Measurements from ENCODE around the gene TNFRSF1A. TPM values are rescaled to one million over a fixed set of nuclear protein-coding genes. Genes with fewer than 3 reads are reported as not detected.
A peak's percentile ranks its signal among the peaks of the same experiment; 100 is the strongest.

TNFRSF1A gene
- total RNA-seq, 4 donors from 2014 or later = 196 to 437 (median 306) TPM

DNA sequence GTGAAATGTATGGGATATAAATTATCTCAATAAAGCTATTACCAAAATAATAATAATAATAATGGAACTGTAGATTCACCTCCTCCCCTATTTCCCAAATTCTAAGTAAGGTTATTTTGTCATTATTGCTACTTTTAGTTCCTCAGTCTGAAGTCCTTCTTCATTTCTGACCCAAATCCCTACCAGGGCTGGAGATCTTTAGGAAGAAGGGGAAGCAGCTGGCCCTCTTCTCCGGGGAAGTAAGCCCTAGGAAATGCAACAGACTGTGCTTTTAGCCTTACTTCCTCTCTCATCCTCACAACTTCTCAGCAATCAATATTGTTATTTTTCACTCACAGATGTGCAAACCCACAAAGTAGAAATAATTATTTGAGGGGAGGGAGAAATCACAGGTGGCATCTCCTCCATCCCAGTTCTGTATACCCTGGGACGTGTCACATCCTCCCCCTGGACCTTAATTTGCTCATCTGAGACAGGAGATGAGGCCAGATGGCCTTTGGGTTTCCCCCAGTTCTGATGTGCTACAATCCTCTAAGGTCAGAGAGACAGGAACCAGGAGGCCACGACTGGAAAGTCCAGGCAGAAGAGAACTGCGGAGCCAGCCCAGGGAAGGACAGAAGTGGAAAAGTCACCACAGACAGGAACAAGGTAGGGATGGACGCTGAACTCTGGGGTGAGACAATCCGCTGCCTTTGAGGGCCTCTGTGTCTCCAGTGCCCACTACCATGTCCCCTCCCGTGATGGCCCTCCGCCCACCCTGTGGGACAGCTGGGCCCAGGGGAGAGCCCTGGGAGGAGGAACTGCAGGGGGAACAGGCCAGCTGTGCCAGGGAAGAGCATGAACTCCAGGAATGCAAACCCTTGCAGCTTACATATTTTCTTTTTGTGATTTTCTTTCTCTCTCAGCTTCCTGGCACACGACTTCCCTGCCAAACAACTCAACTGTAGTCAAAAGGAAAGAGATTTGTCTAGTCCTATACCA lies 10.6 kb upstream of the TNFRSF1A start:
- H3K27ac ChIP-seq = peak overlapping the region in 3 of 4 donors; percentile 13 to 26 (median 25)
- H3K9me3 ChIP-seq = no peaks in the 10 kb centered on the region
- no peak for DNase-seq (ENCODE audit: low spot score in 2 of 2)
- H3K4me1 ChIP-seq = peaks cover 0 to 19% (median 6%) of the 10 kb centered on the region in 4 donors
- 48 to 55% methylated on average over 9 of the region's 9 CpGs for WGBS, 2 donors
- no peaks in the 10 kb centered on the region for H3K27me3 ChIP-seq
- no peak overlapping the region for H3K4me3 ChIP-seq
- TF ChIP-seq, protein P1, sequence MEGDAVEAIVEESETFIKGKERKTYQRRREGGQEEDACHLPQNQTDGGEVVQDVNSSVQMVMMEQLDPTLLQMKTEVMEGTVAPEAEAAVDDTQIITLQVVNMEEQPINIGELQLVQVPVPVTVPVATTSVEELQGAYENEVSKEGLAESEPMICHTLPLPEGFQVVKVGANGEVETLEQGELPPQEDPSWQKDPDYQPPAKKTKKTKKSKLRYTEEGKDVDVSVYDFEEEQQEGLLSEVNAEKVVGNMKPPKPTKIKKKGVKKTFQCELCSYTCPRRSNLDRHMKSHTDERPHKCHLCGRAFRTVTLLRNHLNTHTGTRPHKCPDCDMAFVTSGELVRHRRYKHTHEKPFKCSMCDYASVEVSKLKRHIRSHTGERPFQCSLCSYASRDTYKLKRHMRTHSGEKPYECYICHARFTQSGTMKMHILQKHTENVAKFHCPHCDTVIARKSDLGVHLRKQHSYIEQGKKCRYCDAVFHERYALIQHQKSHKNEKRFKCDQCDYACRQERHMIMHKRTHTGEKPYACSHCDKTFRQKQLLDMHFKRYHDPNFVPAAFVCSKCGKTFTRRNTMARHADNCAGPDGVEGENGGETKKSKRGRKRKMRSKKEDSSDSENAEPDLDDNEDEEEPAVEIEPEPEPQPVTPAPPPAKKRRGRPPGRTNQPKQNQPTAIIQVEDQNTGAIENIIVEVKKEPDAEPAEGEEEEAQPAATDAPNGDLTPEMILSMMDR (IDR thresholded peaks at IDR 0.05) = no peak
- peak in 1 of 2 donors; percentile 7 for TF ChIP-seq EP300 (IDR thresholded peaks at IDR 0.05)
- TF ChIP-seq POLR2A (IDR thresholded peaks at IDR 0.05) = no peak
- H3K36me3 ChIP-seq = no peaks in the 10 kb centered on the region

DNA sequence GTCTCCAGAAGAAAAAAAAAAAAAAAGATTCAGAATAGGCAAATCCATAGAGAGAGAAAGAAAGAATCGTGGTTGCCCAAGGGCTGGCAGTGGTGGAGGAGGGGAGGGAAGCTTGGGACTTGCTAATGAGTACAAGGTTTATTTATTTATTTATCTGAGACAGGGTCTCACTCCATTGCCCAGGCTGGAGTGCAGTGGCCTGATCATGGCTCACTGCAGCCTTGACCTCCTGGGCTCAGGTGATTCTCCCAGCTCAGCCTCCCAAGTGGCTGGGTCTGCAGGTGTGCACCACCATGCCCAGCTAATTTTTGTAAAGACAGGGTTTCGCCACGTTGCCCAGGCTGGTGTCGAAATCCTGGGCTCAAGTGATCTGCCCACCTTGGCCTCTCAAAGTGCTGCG lies 9.7 kb upstream of the TNFRSF1A start:
- Histone ChIP-seq H3K27me3 (no peaks in the 10 kb centered on the region), H3K4me1 (peaks cover 0 to 27% (median 9%) of the 10 kb centered on the region in 4 donors), H3K27ac (peak overlapping the region in 1 of 4 donors; percentile 25), H3K9me3 (no peaks in the 10 kb centered on the region), H3K4me3 (no peak overlapping the region), H3K36me3 (no peaks in the 10 kb centered on the region)
- WGBS, 2 donors = 70 to 79% methylated on average over 5 of the region's 5 CpGs
- TF ChIP-seq POLR2A (IDR thresholded peaks at IDR 0.05) = no peak
- no peak for TF ChIP-seq EP300 (IDR thresholded peaks at IDR 0.05)
- TF ChIP-seq, protein P1 (IDR thresholded peaks at IDR 0.05) = no peak
- no peak for DNase-seq (ENCODE audit: low spot score in 2 of 2)

DNA sequence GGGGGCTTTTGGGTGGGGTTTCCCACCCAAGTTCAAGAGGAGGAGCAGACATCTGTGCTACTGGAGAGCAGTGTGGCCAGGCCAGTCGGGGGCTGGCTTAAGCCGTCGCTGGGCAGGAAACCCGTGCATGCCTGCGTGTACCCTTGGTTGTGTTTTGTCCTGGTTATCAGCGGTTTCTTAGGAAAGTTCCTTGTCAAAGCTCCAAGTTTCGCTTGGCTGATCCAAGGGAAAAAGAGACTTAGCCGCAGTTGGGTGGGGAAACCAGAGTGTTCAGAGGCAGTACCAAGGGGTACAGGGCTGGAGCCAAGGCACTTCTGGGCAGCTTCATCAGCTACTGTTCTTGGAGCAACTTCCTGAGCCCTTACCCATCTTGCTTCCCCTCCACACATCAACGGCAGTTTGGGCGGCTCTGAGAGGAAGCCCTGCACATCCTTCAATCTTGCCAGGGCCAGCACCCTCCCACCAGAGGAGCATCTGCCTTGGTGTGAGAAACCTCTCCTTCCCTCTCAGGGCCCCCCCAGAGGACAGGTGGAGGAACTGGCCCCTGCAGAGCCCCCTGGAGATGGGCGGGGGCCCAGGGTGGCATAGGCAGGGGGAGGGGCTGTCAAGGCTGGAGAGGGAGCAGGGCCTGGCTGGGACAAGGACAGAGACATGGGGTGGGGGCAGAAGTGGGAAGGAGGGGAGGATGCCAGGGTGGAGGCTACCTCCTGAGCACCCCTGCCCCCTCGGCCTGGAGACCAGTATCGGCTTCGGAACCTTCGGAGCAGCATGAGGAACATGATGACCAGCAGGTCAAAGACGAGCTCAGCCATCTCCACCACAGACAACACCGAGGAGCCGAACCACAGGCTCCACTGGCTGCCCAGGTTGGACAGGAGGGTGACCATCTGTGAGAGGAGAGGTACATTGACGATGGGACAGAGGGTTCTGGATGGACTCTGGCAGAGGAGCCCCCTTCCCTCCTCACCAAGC lies 5.8 kb upstream of the TNFRSF1A start:
- 61 to 67% methylated on average over 18 to 19 of the region's 19 CpGs for WGBS, 2 donors
- Histone ChIP-seq H3K9me3 (no peaks in the 10 kb centered on the region), H3K27me3 (no peaks in the 10 kb centered on the region), H3K36me3 (no peaks in the 10 kb centered on the region), H3K4me3 (no peak overlapping the region), H3K27ac (peak overlapping the region; percentile 48 to 99 (median 72)), H3K4me1 (peaks cover 4 to 58% (median 32%) of the 10 kb centered on the region in 4 donors)
- TF ChIP-seq, protein P1 (IDR thresholded peaks at IDR 0.05) = no peak
- TF ChIP-seq EP300 (IDR thresholded peaks at IDR 0.05) = peak in 1 of 2 donors; percentile 81
- DNase-seq (ENCODE audit: low spot score in 2 of 2) = peak in 1 of 2 donors; percentile 77

DNA sequence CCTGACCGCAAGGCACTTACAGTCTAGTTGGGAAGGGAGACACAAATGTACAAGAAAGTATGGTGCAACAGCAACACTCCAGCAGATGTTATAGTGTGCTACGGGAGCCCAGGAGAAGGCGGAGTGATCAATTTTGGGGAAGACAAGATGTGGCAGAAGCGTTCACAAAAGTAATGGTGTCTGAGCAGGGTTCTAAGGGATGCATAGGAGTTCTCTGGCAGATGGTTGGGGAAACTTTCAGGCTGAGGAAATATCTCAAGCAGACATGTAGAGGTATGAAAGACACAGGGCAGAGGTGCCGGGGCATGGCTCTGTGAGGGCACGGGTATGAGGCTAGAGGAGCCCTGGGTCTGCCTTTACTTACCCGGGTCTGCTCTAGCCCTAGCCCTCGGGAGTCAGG lies 5.1 kb upstream of the TNFRSF1A start:
- Histone ChIP-seq H3K9me3 (no peaks in the 10 kb centered on the region), H3K4me1 (peaks cover 4 to 62% (median 38%) of the 10 kb centered on the region in 4 donors), H3K27ac (peak overlapping the region in 3 of 4 donors; percentile 61 to 99 (median 83)), H3K4me3 (no peak overlapping the region), H3K27me3 (no peaks in the 10 kb centered on the region), H3K36me3 (no peaks in the 10 kb centered on the region)
- DNase-seq (ENCODE audit: low spot score in 2 of 2) = no peak
- 88 to 89% methylated on average over 8 of the region's 8 CpGs for WGBS, 2 donors
- TF ChIP-seq, protein P1 (IDR thresholded peaks at IDR 0.05) = no peak
- no peak for TF ChIP-seq EP300 (IDR thresholded peaks at IDR 0.05)
- no peak for TF ChIP-seq POLR2A (IDR thresholded peaks at IDR 0.05)

All from tibial nerve (tissue), 4 donors.